Heart right ventricle (tissue), 16 donors: ENCODE results near the gene PLEKHM1. TPM values are rescaled to one million over a fixed set of nuclear protein-coding genes. Genes with fewer than 3 reads are reported as not detected.

Experiments used
- ATAC-seq, 8 donors: fragments of 200-7000 bp; cut with Tn5 transposase; one replicate each; pipeline ENCODE4 v1.9.1; 2020; ENCODE audit warnings: mild to moderate bottlenecking in 8 of 8, moderate library complexity in 8 of 8, moderate number of reproducible peaks in 1 of 8
- DNase-seq, 2 donors: peaks; one replicate each; pipeline ENCODE4 v3.0.0-alpha.2; 2020
- H3K27ac ChIP-seq, 10 donors: fragments of 200-600 bp; sonication (generic) in 2 of 10; one replicate each; pipeline versions ENCODE4 v1.5.0 to v1.8.0; 2020 to 2022; ENCODE audit warnings: mild to moderate bottlenecking in 3 of 10
- H3K27me3 ChIP-seq, 7 donors: fragments of 200-600 bp; one replicate each; pipeline ENCODE4 v1.8.0; 2021 to 2022; ENCODE audit warnings: mild to moderate bottlenecking in 2 of 7
- H3K36me3 ChIP-seq, 9 donors: fragments of 200-600 bp; sonication (generic) in 1 of 9; one replicate each; pipeline versions ENCODE4 v1.5.0 to v1.8.0; 2020 to 2022; ENCODE audit warnings: mild to moderate bottlenecking in 2 of 9
- H3K4me1 ChIP-seq, 9 donors: fragments of 200-600 bp; sonication (generic) in 1 of 9; one replicate each; pipeline versions ENCODE4 v1.5.0 to v1.8.0; 2020 to 2022; ENCODE audit warnings: mild to moderate bottlenecking in 4 of 9
- H3K4me3 ChIP-seq, 10 donors: fragments of 200-600 bp; sonication (generic) in 2 of 10; one replicate each; pipeline versions ENCODE4 v1.5.0 to v1.8.0; 2020 to 2022; ENCODE audit warnings: mild to moderate bottlenecking in 7 of 10, moderate library complexity in 2 of 10
- H3K9me3 ChIP-seq, 11 donors: fragments of 200-600 bp in 10 of 11; sonication (generic) in 2 of 11; one replicate each; pipeline versions ENCODE4 v1.5.0 to v1.8.0; 2013 to 2022; ENCODE audit warnings: mild to moderate bottlenecking in 2 of 11, control low read depth in 1 of 11, moderate library complexity in 1 of 11
- CTCF ChIP-seq, 9 donors: fragments of 200-600 bp; sonication (generic) in 2 of 9; IDR thresholded peaks; one replicate each; pipeline versions ENCODE4 v1.5.0 to v1.8.0; 2021 to 2022; ENCODE audit warnings: antibody characterized with exemption in 9 of 9, mild to moderate bottlenecking in 5 of 9, moderate library complexity in 1 of 9
- WGBS, 2 donors: extraction: QIAGEN DNeasy Blood & Tissue Kit; methylation state at CpG; one replicate each; pipeline ENCODE4 v1.1.7; 2013; ENCODE audit warnings: inconsistent platforms in 1 of 2; 5-methylcytosine and 5-hydroxymethylcytosine counted together
- intact Hi-C, 10 donors: fragments of 100-400 bp; cut with DNase I; formaldehyde crosslinking; loops; one replicate each; pipeline versions ENCODE4 v1.11.1 to v1.14.2; 2022
- polyA plus RNA-seq, 2 donors: library from polyadenylated mRNA; stranded (reverse); fragments of 200-250 nt; gene quantifications; one replicate each; pipeline ENCODE4 v1.2.3, GENCODE V29; 2013
- total RNA-seq, 10 donors: library from RNA; stranded (reverse); fragmentation: NEBNext Ultra II Directional in 3 of 10; extraction: Animal tissue kit (Norgen Biotek cat#: 25700) in 3 of 10; gene quantifications; one replicate each; pipeline versions ENCODE4 v1.2.1 to v1.2.4, GENCODE V29; 2021 to 2023
- donor health status: Arrhythmogenic right ventricular cardiomyopathy.
- donor health status: ischemic (EF 13 %, LVEDD 7.1; RV severe dilation, severe dysfunction).
- donor health status: healthy with polysubstance abuse.
- donor health status: DM: no; HTN: yes; CAD: no.
- donor health status: DM: no; HTN: no; CAD: no.
- donor health status: ischemic (EF 25% LVEDD 6.9; RV normal size, moderate dysfunction).
- donor health status: ischemic (EF 25% LVEDD 5.7; RV mildly dilated, moderate dysfunction).
- donor health status: healthy.
- donor health status: DM: yes; HTN: yes; CAD: no.
- donor health status: Ischemic cardiomyopathy.
- donor health status: ischemic (EF 35%, LVEDD 5.7; RV mildly dilated, moderate dysfunction).
- donor health status: nonischemic (EF 11% LVEDD 7.7; RV severe dilation, severe dysfunction).
- donor health status: DM: yes; HTN: yes; CAD: no.
- donor health status: PGD.
- donor health status: ischemic (EF 29% LVEDD 5.4; RV normal size, mild dysfunction).
- donor health status: nonischemic (EF 23%, LVEDD 6.1; RV moderate dilation, normal function).

Gene PLEKHM1
- total and polyA plus RNA-seq, 12 donors = 9.9 to 46.9 (median 25.6) TPM

DNA sequence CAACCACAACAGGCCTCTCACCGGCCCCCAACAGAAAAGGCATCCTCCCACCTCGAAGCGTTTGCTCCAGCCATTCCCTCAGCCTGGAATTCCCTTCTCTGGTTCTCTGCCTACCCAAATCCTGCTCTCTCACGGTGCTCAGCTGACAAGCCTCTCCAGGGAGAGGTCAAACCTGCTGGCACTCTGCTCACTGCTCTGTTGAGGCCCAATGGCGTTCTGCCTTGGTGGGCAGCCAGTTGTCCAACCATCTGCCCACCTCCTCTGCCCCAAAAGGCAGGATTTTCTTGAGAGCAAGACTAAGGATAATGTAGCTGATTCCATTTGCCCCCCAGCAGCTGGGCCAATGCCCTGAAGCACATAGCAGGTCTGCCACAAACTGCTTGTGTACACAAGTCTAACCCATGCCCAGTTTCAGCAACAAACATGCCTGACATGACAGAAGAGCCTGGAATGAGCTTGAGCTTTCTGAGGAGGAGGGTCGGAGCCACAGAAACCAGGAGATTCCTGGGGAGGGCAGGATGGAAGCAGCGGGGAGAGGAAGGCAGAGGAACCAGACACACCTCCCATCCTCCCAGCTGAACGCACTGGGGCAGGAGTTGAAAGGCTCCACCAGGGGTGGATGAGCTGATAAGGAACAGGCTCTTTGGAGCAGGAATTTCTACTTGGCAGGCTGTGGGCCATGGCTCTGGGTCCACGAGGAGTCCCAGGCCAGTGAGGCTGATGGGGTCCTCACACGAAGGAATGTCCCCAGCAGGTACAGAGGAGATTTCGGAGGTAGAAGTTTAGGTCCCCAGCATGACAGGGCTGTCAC lies 81.7 kb downstream of the PLEKHM1 start:
- H3K4me1 ChIP-seq = peaks cover 22 to 88% (median 72%) of the 10 kb centered on the region in 9 donors

DNA sequence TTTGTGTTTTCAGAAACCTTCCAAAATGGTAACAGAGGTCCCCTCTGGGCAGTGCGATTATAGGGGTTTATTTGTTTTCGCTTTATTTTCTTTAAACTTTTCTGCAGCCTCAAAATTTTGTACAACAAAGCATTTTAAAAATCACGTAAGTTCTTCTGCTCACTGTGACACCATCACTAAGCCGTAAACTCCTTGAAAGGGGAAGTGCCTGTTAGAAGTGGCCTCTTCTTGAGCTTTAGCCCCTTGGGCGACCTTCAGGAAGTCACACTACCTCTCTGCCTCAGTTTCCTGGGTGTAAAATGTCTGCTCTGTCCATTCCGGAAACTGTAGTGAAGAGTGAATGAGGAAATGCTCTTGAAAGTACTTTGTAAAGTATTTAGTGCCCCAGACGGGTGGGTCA lies 84.4 kb downstream of the PLEKHM1 start:
- intact Hi-C loops = no loop called here
- DNase-seq (no peak), ATAC-seq (no peak)
- H3K27ac ChIP-seq = no peak overlapping the region
- H3K4me1 ChIP-seq = peaks cover 10 to 61% (median 46%) of the 10 kb centered on the region in 9 donors
- H3K27me3 ChIP-seq = no peaks in the 10 kb centered on the region
- H3K9me3 ChIP-seq = no peaks in the 10 kb centered on the region
- WGBS, 2 donors = 89 to 91% methylated on average over 7 of the region's 7 CpGs
- H3K4me3 ChIP-seq = no peak overlapping the region
- no peak for TF ChIP-seq CTCF (IDR thresholded peaks at IDR 0.05)
- H3K36me3 ChIP-seq = peaks cover 0 to 54% (median 18%) of the 10 kb centered on the region in 9 donors

More for the DNA sequence above, 81.7 kb downstream of the PLEKHM1 start:
- ATAC-seq = peak in 2 of 8 donors; percentile 14 to 18
- peak overlapping the region in 6 of 10 donors; percentile 2 to 73 (median 41) for H3K4me3 ChIP-seq
- no peaks in the 10 kb centered on the region for H3K9me3 ChIP-seq
- H3K27ac ChIP-seq = peak overlapping the region in 9 of 10 donors; percentile 54 to 97 (median 74)
- TF ChIP-seq CTCF (IDR thresholded peaks at IDR 0.05) = no peak
- no peaks in the 10 kb centered on the region for H3K27me3 ChIP-seq
- peaks cover 0 to 27% (median 10%) of the 10 kb centered on the region in 9 donors for H3K36me3 ChIP-seq
- no peak for DNase-seq
- intact Hi-C loops = no loop called here
- 46% methylated on average over 11 of the region's 11 CpGs for WGBS, 2 donors

DNA sequence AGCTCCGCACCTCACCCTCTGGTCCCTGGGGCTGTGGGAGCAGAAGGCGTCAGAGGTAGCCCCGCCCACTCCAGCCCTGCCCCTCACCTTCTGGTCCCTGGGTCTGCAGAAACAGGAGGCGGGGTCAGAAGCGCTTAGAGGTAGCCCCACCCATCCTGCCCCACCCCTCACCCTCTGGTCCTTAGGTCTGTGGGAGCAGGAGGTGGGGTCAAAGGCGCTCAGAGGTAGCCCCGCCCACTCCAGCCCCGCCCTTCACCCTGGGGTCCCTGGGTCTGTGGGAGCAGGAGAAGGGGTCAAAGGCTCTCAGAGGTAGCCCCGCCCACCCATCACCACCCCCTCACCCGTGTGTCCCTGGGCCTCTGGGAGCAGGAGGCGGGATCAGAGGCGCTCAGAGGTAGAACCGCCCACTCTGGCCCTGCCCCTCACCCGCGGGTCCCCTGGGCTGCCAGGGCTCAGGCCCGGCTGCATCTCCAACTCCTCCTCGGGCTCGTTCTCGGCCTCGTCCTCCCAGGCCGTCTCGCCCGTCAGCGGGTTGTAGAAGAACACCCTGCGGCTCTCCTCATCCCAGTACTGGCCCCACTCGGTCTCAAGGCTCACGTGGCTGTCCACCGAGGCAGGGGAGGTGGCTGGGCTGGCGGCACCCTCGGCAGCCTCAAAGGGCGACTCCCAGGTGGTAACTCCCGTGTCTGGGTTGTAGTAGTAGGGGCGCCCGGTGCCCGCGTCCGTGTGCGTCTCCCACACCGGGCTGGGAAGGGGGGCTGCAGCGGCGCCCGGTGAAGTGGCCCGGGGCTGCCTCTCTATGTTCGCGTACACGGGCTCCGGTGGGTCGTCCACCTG lies 85.1 kb downstream of the PLEKHM1 start:
- TF ChIP-seq CTCF (IDR thresholded peaks at IDR 0.05) = no peak
- no peak overlapping the region for H3K27ac ChIP-seq
- peak overlapping the region in 3 of 10 donors; percentile 11 to 17 (median 11) for H3K4me3 ChIP-seq
- peaks cover 6 to 55% (median 40%) of the 10 kb centered on the region in 9 donors for H3K4me1 ChIP-seq
- H3K27me3 ChIP-seq = no peaks in the 10 kb centered on the region
- intact Hi-C loops = no loop called here
- ATAC-seq (peak in 2 of 8 donors; percentile 4 to 8), DNase-seq (no peak)
- WGBS, 2 donors = 52 to 60% methylated on average over 47 to 48 of the region's 48 CpGs
- no peaks in the 10 kb centered on the region for H3K9me3 ChIP-seq
- H3K36me3 ChIP-seq = peaks cover 0 to 61% (median 22%) of the 10 kb centered on the region in 9 donors

DNA sequence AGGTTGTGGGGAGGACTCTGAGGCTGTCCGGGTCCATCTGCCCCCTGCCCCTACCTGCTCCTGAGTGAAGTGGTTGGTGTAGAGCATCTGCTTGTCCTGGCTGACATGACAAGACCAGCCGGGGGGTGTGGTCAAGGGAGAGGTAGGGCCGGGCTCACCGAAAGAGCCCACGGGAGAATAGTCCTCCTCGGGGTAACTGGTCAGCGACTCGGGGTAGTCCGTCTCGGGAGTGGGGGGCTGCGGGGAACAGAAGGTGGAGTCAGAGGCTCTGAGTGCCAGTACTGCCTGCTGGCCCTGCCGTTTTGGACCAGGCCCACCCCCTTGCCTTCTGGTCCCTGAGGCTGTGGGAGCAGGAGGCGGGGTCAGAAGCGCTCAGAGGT lies 85.7 kb downstream of the PLEKHM1 start:
- 61 to 68% methylated on average over 11 to 14 of the region's 14 CpGs for WGBS, 2 donors
- Histone ChIP-seq H3K36me3 (peaks cover 0 to 67% (median 22%) of the 10 kb centered on the region in 9 donors), H3K27ac (no peak overlapping the region), H3K4me3 (no peak overlapping the region), H3K4me1 (peaks cover 6 to 49% (median 35%) of the 10 kb centered on the region in 9 donors), H3K9me3 (no peaks in the 10 kb centered on the region), H3K27me3 (no peaks in the 10 kb centered on the region)
- intact Hi-C loops = no loop called here
- DNase-seq = no peak
- ATAC-seq = no peak
- TF ChIP-seq CTCF (IDR thresholded peaks at IDR 0.05) = no peak
